ENCODE data around the gene NEK7.

GRCh38 chr1:198265073-198265661 lies 108.4 kb downstream of the NEK7 start:
- TF ChIP-seq CTCF (IDR thresholded peaks at IDR 0.05; ENCODE audit: low read depth, low read length), result no peak
- no peak for TF ChIP-seq EZH2phosphoT487 (IDR thresholded peaks at IDR 0.05; ENCODE audit: low read depth)

Measured in OCI-LY3 (cell line).